Spinal cord (tissue), 10 donors: ENCODE results near the gene CAPN7. TPM values are rescaled to one million over a fixed set of nuclear protein-coding genes. Genes with fewer than 3 reads are reported as not detected.
"Not testable (repeated sequence)": the region's sequence is repeated elsewhere in the genome, so short reads cannot be mapped to it uniquely, and the experiment has no call there.

ENCODE experiments used
- DNase-seq, 6 donors: peaks; one replicate each; pipeline versions ENCODE4 v3.0.0 to v3.0.0-alpha.2; 2013 to 2015; ENCODE audit warnings: low spot score in 6 of 6, low read depth in 4 of 6
- H3K27ac ChIP-seq: one replicate; pipeline ENCODE4 v1.5.1; 2013; ENCODE audit warnings: low read depth, low read length, control low read depth
- H3K27me3 ChIP-seq: one replicate; pipeline ENCODE4 v1.6.1; 2013; ENCODE audit warnings: low read length; ENCODE audit not compliant: control insufficient read depth, insufficient read depth
- H3K36me3 ChIP-seq: one replicate; pipeline ENCODE4 v1.6.1; 2013; ENCODE audit warnings: low read length; ENCODE audit not compliant: control insufficient read depth, insufficient read depth
- H3K4me1 ChIP-seq: one replicate; pipeline ENCODE4 v1.6.1; 2013; ENCODE audit warnings: low read length; ENCODE audit not compliant: control insufficient read depth, insufficient read depth
- H3K4me3 ChIP-seq: one replicate; pipeline ENCODE4 v1.5.1; 2013; ENCODE audit warnings: low read depth, low read length, control low read depth
- H3K9me3 ChIP-seq: one replicate; pipeline ENCODE4 v1.6.1; 2013; ENCODE audit warnings: low read length; ENCODE audit not compliant: control insufficient read depth, insufficient read depth
- WGBS: methylation state at CpG from one replicate; pipeline ENCODE4 v1.1.5; 2013; ENCODE audit warnings: missing lambda C conversion rate; ENCODE audit not compliant: insufficient coverage; 5-methylcytosine and 5-hydroxymethylcytosine counted together
- polyA plus RNA-seq, 2 donors: library from polyadenylated mRNA; unstranded; fragments of 120-200 nt; gene quantifications; one replicate each; pipeline ENCODE4 v1.2.1, GENCODE V29; 2013; ENCODE audit not compliant: insufficient read length in 2 of 2
- total RNA-seq, 2 donors: library from RNA; depleted of rRNA in 1 of 2; stranded (reverse); fragments of 120-200 nt in 1 of 2; fragments of >200 nt in 1 of 2; gene quantifications; one replicate each; pipeline versions ENCODE4 v1.2.3 to v1.2.4, GENCODE V29; 2013 to 2014
- donor health status: healthy.

Gene CAPN7
- total and polyA plus RNA-seq, 4 donors, result 36.3 to 59.4 (median 41.4) TPM

DNA sequence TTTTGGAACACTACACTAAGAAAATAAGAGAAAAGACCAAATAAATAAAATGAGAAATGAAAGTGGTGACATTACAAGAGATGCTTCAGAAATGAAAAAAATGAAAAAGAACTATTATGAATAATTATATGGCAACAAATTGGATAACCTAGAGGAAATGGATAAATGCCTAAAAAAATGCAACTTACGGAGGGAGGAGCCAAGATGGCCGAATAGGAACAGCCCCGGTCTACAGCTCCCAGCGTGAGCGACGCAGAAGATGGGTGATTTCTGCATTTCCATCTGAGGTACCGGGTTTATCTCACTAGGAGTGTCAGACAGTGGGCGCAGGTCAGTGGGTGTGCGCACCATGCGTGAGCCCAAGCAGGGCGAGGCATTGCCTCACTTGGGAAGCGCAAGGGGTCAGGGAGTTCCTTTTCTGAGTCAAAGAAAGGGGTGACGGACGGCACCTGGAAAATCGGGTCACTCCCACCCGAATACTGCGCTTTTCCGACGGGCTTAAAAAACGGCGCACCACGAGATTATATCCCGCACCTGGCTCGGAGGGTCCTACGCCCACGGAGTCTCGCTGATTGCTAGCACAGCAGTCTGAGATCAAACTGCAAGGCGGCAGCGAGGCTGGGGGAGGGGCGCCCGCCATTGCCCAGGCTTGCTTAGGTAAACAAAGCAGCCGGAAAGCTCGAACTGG is 19.4 kb upstream of the CAPN7 start:
- DNase-seq, H3K27me3 ChIP-seq, H3K4me1 ChIP-seq, H3K9me3 ChIP-seq, H3K36me3 ChIP-seq, H3K4me3 ChIP-seq, H3K27ac ChIP-seq: not testable (repeated sequence)
- WGBS, result 97% methylated on average over 6 of the region's 33 CpGs

DNA sequence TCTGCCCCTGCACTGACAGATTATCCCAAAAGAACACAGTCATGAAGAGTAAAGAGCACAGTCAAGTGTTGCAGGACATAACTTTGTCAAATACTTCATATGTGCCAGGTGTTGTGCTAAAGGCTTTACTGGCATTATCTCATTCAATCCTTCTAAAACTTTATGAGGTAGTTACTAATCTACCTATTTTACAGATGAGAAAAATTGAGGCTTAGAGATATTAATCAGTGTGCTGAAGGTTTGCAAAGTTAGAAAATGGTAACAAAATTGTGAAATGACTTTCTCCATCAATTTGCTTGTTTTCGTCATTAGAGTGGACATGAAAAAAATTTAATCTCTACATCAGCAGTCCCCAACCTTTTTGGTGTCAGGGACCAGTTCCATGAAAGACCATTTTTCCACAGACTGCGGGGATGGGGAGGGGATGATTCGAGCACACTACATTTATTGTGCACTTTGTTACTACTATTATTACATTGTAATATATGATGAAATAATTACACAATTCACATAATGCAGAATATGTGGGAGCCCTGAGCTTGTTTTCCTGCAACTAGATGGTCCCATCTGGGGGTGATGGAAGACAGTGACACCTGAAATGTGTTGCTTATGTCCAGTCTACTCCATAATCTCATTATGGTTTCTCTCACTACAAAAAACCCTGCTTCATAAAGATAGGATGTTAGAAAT is 8.6 kb upstream of the CAPN7 start:
- H3K36me3 ChIP-seq, result no peaks in the 10 kb centered on the region
- no peak overlapping the region for H3K27ac ChIP-seq
- no peaks in the 10 kb centered on the region for H3K9me3 ChIP-seq
- H3K27me3 ChIP-seq, result no peaks in the 10 kb centered on the region
- WGBS, result no CpG with 5 or more reads among the region's 3 CpGs
- H3K4me1 ChIP-seq, result no peaks in the 10 kb centered on the region
- no peak overlapping the region for H3K4me3 ChIP-seq
- no peak for DNase-seq

DNA sequence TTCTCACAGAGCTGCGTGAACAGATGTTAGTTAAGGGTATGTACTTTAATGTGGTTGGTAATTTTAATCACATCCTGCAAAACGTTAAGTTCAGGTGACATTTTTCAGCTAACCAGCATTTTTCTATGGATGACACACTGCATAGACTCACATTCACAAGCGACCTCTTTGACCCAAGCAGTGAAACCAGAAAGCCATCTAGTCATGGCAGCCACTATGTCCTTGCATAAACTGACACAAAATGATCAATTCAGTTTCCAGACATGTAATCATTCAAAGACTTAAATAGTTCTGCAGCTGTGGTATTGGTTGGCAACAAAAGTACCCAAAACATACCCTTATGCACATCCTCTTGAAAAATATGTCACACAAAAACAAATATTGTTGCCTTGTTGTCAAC is 7.4 kb upstream of the CAPN7 start:
- DNase-seq, result no peak
- 88% methylated on average over 1 of the region's 3 CpGs for WGBS
- no peaks in the 10 kb centered on the region for H3K4me1 ChIP-seq

DNA sequence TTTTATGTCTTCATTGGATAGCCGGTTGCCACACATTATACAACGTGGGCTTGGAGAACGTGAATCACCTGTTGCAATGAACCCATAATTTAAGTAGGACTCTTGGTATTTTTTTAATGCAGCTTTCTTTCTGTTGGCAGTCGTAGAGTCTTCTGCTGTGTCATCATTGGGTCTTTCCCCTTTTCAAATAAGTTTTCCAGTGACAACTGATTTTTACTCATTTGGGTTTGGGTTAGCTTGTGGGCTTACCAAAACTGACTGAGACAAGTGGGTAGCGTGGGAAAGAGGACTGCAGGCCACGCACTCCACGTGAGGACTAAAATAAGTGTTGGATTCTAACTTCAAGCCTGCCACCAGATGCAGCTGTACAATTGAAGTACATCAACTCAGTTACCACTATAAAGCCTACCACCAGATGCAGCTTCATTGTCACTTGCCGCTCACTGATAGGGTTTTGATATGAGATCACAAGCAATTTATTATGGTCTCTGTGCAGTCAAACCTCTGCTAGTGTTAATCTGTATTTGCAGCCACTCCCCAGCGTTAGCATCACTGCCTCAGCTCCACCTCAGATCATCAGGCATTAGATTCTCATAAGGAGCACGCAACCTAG is 6.4 kb upstream of the CAPN7 start:
- no peaks in the 10 kb centered on the region for H3K27me3 ChIP-seq
- no peak for DNase-seq
- no peaks in the 10 kb centered on the region for H3K4me1 ChIP-seq
- H3K27ac ChIP-seq, result no peak overlapping the region
- 92% methylated on average over 5 of the region's 10 CpGs for WGBS
- H3K9me3 ChIP-seq, result no peaks in the 10 kb centered on the region
- no peak overlapping the region for H3K4me3 ChIP-seq
- no peaks in the 10 kb centered on the region for H3K36me3 ChIP-seq

More for the DNA sequence above, 7.4 kb upstream of the CAPN7 start:
- H3K4me3 ChIP-seq, result no peak overlapping the region
- no peak overlapping the region for H3K27ac ChIP-seq
- H3K9me3 ChIP-seq, result no peaks in the 10 kb centered on the region
- no peaks in the 10 kb centered on the region for H3K27me3 ChIP-seq
- H3K36me3 ChIP-seq, result no peaks in the 10 kb centered on the region

DNA sequence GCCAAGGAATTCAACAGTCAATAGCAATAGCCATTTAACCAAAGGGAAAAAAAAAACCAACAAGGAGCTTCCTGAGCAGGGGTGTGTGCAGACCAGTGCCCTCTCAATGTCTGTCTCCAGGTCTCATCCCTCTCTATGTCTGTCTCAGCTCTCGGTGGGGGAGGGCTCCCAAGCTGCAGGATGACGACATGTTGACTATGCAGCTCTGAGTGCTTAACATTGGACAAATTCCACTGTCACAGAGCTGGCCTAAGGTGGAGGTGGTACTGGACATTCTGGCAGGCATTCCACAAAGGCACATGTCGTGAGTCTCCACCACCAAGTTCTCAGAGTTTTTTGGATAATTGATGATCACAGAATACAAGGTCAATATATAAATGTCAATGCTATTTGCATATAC is 2.0 kb upstream of the CAPN7 start:
- no peaks in the 10 kb centered on the region for H3K27me3 ChIP-seq
- H3K9me3 ChIP-seq, result no peaks in the 10 kb centered on the region
- no peaks in the 10 kb centered on the region for H3K36me3 ChIP-seq
- no peak overlapping the region for H3K27ac ChIP-seq
- H3K4me3 ChIP-seq, result no peak overlapping the region
- H3K4me1 ChIP-seq, result peaks cover 4% of the 10 kb centered on the region
- no peak for DNase-seq
- WGBS, result no CpG with 5 or more reads among the region's 3 CpGs

DNA sequence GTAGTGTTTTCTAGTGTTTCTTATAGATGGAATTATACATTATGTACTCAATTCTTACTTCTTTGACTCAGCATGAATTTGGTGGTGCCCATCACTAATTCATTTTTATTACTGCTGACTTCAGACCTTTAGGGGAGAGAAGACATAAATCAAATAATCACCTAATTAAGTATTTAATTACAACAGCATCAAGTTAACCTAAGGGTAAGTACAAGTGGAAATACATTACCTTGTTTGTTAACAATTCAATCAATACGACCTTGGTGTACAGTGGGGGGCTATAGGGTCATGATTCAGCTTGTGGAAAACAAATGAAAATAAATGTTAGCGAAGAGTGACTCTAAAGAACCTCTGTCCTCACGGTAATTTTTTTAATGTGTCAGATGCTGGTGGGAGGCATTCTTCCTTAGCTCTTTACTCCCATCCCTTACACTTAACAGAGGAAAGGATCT is 538 bp upstream of the CAPN7 start:
- no peak for DNase-seq
- WGBS, result no CpG with 5 or more reads among the region's 3 CpGs
- Histone ChIP-seq H3K9me3 (no peaks in the 10 kb centered on the region), H3K27me3 (no peaks in the 10 kb centered on the region), H3K36me3 (no peaks in the 10 kb centered on the region), H3K27ac (peak overlapping the region; percentile 92), H3K4me3 (peak overlapping the region; percentile 72), H3K4me1 (peaks cover 4% of the 10 kb centered on the region)

DNA sequence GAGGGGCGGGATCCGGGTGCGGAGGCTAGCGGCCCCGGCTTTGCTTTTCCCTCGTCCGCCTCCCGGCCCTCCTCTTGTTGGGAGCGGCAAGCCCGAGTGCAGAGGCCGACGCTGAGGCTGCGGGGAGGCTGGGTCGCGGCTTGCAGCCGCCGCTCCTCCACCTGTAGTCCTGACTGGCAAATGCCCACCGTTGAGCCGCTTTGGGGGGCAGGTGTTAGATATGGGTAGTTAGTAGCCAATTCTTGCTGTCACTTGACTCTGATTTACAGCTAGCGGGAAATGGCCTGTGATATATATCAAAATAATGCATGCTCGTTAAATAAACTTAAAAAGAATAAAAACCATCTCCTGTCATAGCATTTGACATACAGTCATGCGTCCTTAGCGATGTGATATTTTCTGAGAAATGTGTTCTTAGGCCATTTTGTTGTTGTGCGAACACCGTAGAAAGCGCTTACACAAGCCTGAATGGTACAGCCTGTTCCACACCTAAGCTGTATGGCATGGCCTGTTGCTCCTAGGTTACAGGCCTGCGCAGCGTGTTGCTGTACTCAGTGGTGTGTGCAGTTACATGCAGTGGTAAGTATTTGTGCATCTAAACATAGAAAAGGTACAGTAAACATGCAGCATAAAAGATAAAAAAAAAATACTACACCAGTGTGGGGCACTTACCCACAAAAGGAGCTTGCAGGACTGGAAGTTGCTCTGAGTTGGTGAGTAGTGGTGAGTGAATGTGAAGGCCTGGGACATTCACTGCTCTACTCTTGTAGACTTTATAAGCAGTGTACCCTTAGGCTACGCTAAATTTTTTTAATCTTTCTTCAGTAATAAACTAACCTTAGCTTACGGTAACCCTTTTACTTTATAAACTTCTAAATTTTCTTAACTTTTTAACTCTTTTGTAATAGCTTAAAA is 873 bp downstream of the CAPN7 start:
- 0% methylated on average over 16 of the region's 30 CpGs for whole genome bisulfite sequencing
- H3K4me3 ChIP-seq, result peak overlapping the region; percentile 93
- H3K27ac ChIP-seq, result peak overlapping the region; percentile 80
- H3K4me1 ChIP-seq, result peaks cover 4% of the 10 kb centered on the region
- peak in 5 of 6 donors; percentile 15 to 47 (median 28) for DNase-seq
- H3K36me3 ChIP-seq, result no peaks in the 10 kb centered on the region
- no peaks in the 10 kb centered on the region for H3K27me3 ChIP-seq
- no peaks in the 10 kb centered on the region for H3K9me3 ChIP-seq

DNA sequence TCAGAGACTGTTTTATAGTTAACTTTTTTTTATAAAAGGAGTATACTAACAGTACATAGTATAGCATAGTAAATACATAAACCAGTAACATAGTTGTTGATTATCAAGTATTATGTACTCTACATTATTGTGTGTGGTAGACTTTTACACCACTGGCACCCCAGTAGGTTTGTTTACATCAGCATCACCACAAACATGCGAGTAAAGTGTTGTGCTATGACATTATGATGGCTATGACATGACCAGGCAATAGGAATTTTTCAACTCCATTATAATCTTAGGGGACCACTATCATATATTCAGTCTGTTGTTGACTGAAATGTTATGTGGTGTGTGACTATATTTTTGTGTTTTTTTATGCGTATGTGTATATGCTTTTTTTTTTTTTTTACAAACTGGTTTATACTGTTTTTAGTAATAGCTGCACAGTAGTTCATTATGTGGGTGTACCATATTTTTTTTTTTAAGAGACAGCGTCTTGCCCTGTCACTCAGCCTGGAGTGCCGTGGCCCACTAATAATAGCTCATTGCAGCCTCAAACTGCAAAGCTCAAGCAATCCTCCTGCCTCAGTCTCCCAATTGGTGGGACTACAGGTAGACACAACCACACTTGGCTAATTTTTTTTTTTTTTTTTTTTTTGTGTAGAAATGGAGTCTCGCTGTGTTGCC is 1.9 kb downstream of the CAPN7 start:
- H3K9me3 ChIP-seq, result no peaks in the 10 kb centered on the region
- H3K4me1 ChIP-seq, result peaks cover 4% of the 10 kb centered on the region
- H3K27me3 ChIP-seq, result no peaks in the 10 kb centered on the region
- no peaks in the 10 kb centered on the region for H3K36me3 ChIP-seq
- no peak for DNase-seq
- H3K4me3 ChIP-seq, result peak overlapping the region; percentile 93
- H3K27ac ChIP-seq, result no peak overlapping the region
- WGBS, result no CpG with 5 or more reads among the region's 5 CpGs

DNA sequence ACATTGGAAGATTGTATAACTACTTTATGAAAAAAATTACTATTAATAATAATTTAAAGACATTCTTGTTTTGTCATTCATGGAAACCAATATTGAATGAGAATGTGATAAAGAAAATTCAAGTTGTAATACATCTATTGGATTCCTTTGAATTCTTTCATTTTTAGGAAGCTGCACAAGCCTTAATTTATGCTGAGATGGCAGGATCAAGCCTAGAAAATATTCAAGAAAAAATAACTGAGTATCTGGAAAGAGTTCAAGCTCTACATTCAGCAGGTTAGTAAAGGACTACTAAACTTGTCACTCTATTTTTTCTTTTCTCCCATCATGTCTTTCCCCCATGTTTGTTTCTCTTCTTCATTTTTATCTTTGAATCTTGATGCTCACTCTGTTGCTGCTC is 5.9 kb downstream of the CAPN7 start:
- Histone ChIP-seq H3K27ac (no peak overlapping the region), H3K4me3 (no peak overlapping the region), H3K27me3 (no peaks in the 10 kb centered on the region), H3K9me3 (no peaks in the 10 kb centered on the region), H3K4me1 (peaks cover 4% of the 10 kb centered on the region), H3K36me3 (peaks cover 14% of the 10 kb centered on the region)
- DNase-seq, result no peak
